PC-9 (cell line): Measurements from ENCODE around the gene CD4. TPM values are rescaled to one million over a fixed set of nuclear protein-coding genes. Genes with fewer than 3 reads are reported as not detected.

ENCODE experiments used
- BruUV-seq: library from RNA; stranded (reverse); fragments of 400-500 nt; replicated peaks from 2 replicates; lab custom pipeline; 2021; lab: Mats Ljungman, UMichigan
- CTCF ChIA-PET: fragments of 300-600 bp; sonication (Branson Sonifier 250); formaldehyde crosslinking; loops from one replicate; lab custom pipeline; 2022; ENCODE audit warnings: antibody characterized with exemption; lab: Charles Lee
- POLR2A ChIA-PET: fragments of 300-600 bp; sonication (Branson Sonifier 250); formaldehyde crosslinking; loops from one replicate; lab custom pipeline; 2022; ENCODE audit warnings: antibody characterized with exemption; ENCODE audit not compliant: unreplicated experiment; lab: Charles Lee
- DNase-seq, 2 experiments: peaks; one replicate each; pipeline versions ENCODE4 v3.0.0 to v3.0.0-alpha.2; 2015 to 2022; ENCODE audit warnings: mixed read lengths in 1 of 2
- H2AFZ ChIP-seq: fragments of 200-600 bp; sonication (generic); 2 replicates; pipeline ENCODE4 v1.8.1; 2017; ENCODE audit warnings: antibody characterized with exemption
- H3F3A ChIP-seq: fragments of 200-600 bp; sonication (generic); 2 replicates; pipeline ENCODE4 v1.8.1; 2017; ENCODE audit warnings: antibody characterized with exemption, mild to moderate bottlenecking, low read depth; ENCODE audit not compliant: insufficient read depth
- H3K27ac ChIP-seq: fragments of 200-600 bp; sonication (generic); 2 replicates; pipeline ENCODE4 v1.6.1; 2016; ENCODE audit warnings: mixed run types
- H3K27me3 ChIP-seq: fragments of 200-600 bp; sonication (generic); 2 replicates; pipeline ENCODE4 v1.6.1; 2016; ENCODE audit warnings: low read depth, mixed run types; ENCODE audit not compliant: insufficient read depth
- H3K36me3 ChIP-seq: fragments of 200-600 bp; sonication (generic); 2 replicates; pipeline ENCODE4 v1.6.1; 2016; ENCODE audit warnings: low read depth, mixed run types
- H3K4me1 ChIP-seq: fragments of 200-600 bp; sonication (generic); replicated peaks from 2 replicates; pipeline ENCODE4 v1.6.1; 2016; ENCODE audit warnings: mixed run types; ENCODE audit not compliant: insufficient read depth
- H3K4me2 ChIP-seq: fragments of 200-600 bp; sonication (generic); 2 replicates; pipeline ENCODE4 v1.6.1; 2017; ENCODE audit warnings: mixed run types
- H3K4me3 ChIP-seq: fragments of 200-600 bp; sonication (generic); 2 replicates; pipeline ENCODE4 v1.6.1; 2016; ENCODE audit warnings: mixed run types
- H3K79me2 ChIP-seq: fragments of 200-600 bp; sonication (generic); 2 replicates; pipeline ENCODE4 v1.6.1; 2017; ENCODE audit warnings: low read depth, mixed run types
- H3K9me2 ChIP-seq: fragments of 200-600 bp; sonication (generic); 2 replicates; pipeline ENCODE4 v1.8.1; 2017; ENCODE audit warnings: mild to moderate bottlenecking; ENCODE audit not compliant: insufficient read depth
- H3K9me3 ChIP-seq: fragments of 200-600 bp; sonication (generic); 2 replicates; pipeline ENCODE4 v1.8.1; 2016; ENCODE audit warnings: low read depth; ENCODE audit not compliant: insufficient read depth
- H4K20me1 ChIP-seq: fragments of 200-600 bp; sonication (generic); 2 replicates; pipeline ENCODE4 v1.8.1; 2017; ENCODE audit not compliant: insufficient read depth
- EZH2 ChIP-seq: fragments of 200-600 bp; sonication (generic); IDR thresholded peaks from 2 replicates; pipeline ENCODE4 v1.8.0; 2017; ENCODE audit warnings: antibody characterized with exemption, low read depth
- intact Hi-C: fragments of 100-400 bp; cut with micrococcal nuclease; formaldehyde crosslinking; loops from one replicate; pipeline ENCODE4 v1.10.0; 2022; ENCODE audit not compliant: unreplicated experiment
- total RNA-seq: library from RNA; stranded (reverse); gene quantifications from 2 replicates; pipeline ENCODE4 v1.2.3, GENCODE V29; 2021
- TF ChIP-seq, protein P1 (sequence below): fragments of 200-600 bp; sonication (generic); conservative IDR thresholded peaks from 2 replicates; pipeline ENCODE4 v1.6.1; 2017; ENCODE audit warnings: mixed run types, antibody characterized with exemption, mild to moderate bottlenecking, moderate library complexity

Gene CD4
- total RNA-seq, 1 experiment from 2014 or later, result 1.0 TPM

DNA sequence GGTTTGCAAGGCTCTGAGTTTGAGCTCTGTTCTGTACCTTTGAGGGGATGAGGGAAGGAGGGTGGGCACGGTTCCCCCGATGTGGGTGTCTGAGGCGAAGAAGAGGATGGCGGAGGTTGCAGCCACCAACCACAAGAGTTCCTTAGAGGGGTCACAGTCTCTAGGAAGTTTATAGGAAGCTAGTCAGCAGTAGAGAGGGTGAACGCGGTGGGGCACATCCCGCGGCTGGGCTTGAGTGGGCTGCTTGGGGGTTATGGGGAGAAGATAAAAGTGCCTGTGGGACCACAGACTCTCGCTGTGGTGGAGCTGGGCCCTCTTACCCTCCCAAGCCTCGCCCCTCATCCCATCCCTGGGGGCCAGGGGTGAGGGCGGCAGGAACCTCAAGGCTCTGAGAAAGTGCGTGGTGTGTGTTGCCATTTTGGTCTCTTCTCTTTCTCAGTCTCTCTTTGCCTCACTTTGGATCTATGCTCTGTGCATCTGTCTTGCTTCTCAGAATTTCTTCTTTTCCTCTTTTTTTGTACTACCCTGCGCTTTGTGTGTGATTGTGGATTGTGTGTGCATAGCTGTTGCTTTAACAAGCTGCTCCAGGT, 2.7 kb downstream of the CD4 start:
- POLR2A ChIA-PET, result interaction anchor here (0.7 to 0.8 kb wide), 2 partner anchors 355 to 545 kb away, joined by 3 to 8 read pairs; no protein-coding TSS in a partner anchor
- CTCF ChIA-PET, result no interaction called here
- Histone ChIP-seq H3K27ac (no peak overlapping the region), H3K4me1 (no peaks in the 10 kb centered on the region), H3K36me3 (no peaks in the 10 kb centered on the region), H3F3A (0 out of 2 replicates have a peak, but pooled peaks cover 2% of the 10 kb centered on the region), H2AFZ (no peak overlapping the region), H3K27me3 (peaks cover 52% of the 10 kb centered on the region), H3K4me3 (no peak overlapping the region), H4K20me1 (no peaks in the 10 kb centered on the region), H3K4me2 (no peak overlapping the region), H3K79me2 (no peaks in the 10 kb centered on the region), H3K9me2 (no peaks in the 10 kb centered on the region), H3K9me3 (no peaks in the 10 kb centered on the region)
- BruUV-seq, result no TSS peak
- intact Hi-C loops, result no loop called here
- TF ChIP-seq, protein P1, sequence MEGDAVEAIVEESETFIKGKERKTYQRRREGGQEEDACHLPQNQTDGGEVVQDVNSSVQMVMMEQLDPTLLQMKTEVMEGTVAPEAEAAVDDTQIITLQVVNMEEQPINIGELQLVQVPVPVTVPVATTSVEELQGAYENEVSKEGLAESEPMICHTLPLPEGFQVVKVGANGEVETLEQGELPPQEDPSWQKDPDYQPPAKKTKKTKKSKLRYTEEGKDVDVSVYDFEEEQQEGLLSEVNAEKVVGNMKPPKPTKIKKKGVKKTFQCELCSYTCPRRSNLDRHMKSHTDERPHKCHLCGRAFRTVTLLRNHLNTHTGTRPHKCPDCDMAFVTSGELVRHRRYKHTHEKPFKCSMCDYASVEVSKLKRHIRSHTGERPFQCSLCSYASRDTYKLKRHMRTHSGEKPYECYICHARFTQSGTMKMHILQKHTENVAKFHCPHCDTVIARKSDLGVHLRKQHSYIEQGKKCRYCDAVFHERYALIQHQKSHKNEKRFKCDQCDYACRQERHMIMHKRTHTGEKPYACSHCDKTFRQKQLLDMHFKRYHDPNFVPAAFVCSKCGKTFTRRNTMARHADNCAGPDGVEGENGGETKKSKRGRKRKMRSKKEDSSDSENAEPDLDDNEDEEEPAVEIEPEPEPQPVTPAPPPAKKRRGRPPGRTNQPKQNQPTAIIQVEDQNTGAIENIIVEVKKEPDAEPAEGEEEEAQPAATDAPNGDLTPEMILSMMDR, result no peak
- no peak for TF ChIP-seq EZH2
- DNase-seq, result no peak

DNA sequence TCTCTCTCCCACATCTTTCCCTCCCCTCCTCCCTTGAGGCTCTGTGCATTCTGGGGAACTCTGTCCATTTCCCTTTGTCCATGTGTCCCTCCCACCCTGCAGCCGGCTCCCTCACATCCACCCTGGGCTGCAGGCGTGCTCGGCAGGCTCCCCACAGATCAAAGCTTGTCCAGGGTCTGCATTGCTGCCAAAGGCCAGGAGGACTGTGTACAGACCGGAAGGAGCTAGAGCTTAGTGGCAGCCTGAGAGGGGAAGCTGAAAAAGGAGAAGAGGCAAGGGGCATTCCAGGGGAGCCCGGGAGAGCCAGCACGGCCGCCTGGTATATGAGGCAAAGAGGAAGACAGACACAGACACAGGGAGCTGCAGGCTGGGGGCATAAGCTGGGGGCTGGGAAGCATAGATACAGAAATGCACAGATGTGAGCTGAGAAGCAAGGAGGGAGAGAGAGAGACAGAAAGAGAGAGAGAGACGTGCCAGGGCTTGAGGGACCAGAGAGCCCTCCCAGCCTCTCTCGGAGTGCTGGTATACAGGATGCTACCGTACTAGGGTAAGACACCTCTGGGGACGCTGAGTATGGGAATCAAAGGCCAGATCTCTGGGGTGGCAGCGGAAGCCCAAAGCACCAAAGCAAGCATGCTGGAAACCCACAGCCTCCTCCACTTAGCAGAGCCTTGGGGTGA, 3.3 kb downstream of the CD4 start:
- Histone ChIP-seq H3K4me1 (no peaks in the 10 kb centered on the region), H3K9me2 (no peaks in the 10 kb centered on the region), H3K9me3 (no peaks in the 10 kb centered on the region), H3K4me3 (no peak overlapping the region), H3K79me2 (no peaks in the 10 kb centered on the region), H3F3A (0 out of 2 replicates have a peak, but pooled peaks cover 2% of the 10 kb centered on the region), H3K36me3 (no peaks in the 10 kb centered on the region), H3K27me3 (peaks cover 52% of the 10 kb centered on the region), H3K27ac (no peak overlapping the region), H2AFZ (no peak overlapping the region), H4K20me1 (no peaks in the 10 kb centered on the region), H3K4me2 (no peak overlapping the region)
- no TSS peak for BruUV-seq
- ChIA-PET POLR2A (interaction anchor here (0.7 to 0.8 kb wide), 2 partner anchors 9 to 546 kb away, joined by 5 to 8 read pairs; no protein-coding TSS in a partner anchor), CTCF (no interaction called here)
- DNase-seq, result no peak
- TF ChIP-seq, protein P1, result no peak
- TF ChIP-seq EZH2, result no peak
- intact Hi-C loops, result no loop called here

DNA sequence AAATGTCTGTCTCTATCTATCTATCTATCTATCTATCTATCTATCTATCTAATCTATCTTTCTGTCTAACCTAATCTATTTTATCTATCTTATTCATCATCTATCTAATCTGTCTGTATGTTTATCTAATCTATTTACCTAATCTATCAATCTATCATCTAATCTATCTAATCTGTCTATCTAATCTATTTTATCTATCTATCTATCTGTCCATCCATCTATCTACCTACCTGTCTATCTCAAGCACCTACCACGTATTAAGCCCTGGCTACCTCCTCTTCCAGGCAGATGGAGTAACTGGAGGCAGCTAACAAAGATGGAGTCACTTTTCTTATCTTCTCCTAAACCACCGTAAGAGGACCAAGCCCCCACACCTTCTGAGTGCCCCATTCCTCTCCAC, 5.8 kb downstream of the CD4 start:
- no peaks in the 10 kb centered on the region for H3K4me1 ChIP-seq
- H3K9me2 ChIP-seq, result no peaks in the 10 kb centered on the region
- H3K79me2 ChIP-seq, result no peaks in the 10 kb centered on the region
- no peak overlapping the region for H3K4me2 ChIP-seq
- no peaks in the 10 kb centered on the region for H4K20me1 ChIP-seq
- no peak for TF ChIP-seq EZH2
- H3K27ac ChIP-seq, result no peak overlapping the region
- no TSS peak for BruUV-seq
- no peak overlapping the region for H2AFZ ChIP-seq
- peaks cover 59% of the 10 kb centered on the region for H3K27me3 ChIP-seq
- intact Hi-C loops, result no loop called here
- H3K36me3 ChIP-seq, result no peaks in the 10 kb centered on the region
- H3K9me3 ChIP-seq, result no peaks in the 10 kb centered on the region
- ChIA-PET POLR2A (no interaction called here), CTCF (no interaction called here)
- H3F3A ChIP-seq, result no peaks in the 10 kb centered on the region
- no peak for DNase-seq
- no peak overlapping the region for H3K4me3 ChIP-seq
